Hematopoietic multipotent progenitor cell treated with erythropoietin and hydrocortisone succinate and interleukin-3 and kit ligand, for 4 days (in vitro differentiated cells): Measurements from ENCODE around the gene ATXN7L1.
A peak's percentile ranks its signal among the peaks of the same experiment; 100 is the strongest.

Experiments
- DNase-seq: peaks from one replicate; pipeline ENCODE4 v3.0.0-alpha.2; 2015

Gene ATXN7L1

GRCh38 chr7:105775580-105775979, 100.8 kb downstream of the ATXN7L1 start:
- DNase-seq: no peak

GRCh38 chr7:105773030-105773460, 103.4 kb downstream of the ATXN7L1 start:
- no peak for DNase-seq

- DNase-seq: no peak
These were observed 106.3 kb downstream of the ATXN7L1 start for GRCh38 chr7:105769901-105770628.

GRCh38 chr7:105768898-105769507, 107.4 kb downstream of the ATXN7L1 start:
- DNase-seq: no peak

- no peak for DNase-seq
These were observed 108.3 kb downstream of the ATXN7L1 start for GRCh38 chr7:105768117-105768516.

GRCh38 chr7:105766421-105767073, 109.9 kb downstream of the ATXN7L1 start:
- no peak for DNase-seq

- DNase-seq: no peak
These were observed 110.6 kb downstream of the ATXN7L1 start for GRCh38 chr7:105765846-105766245.

GRCh38 chr7:105764506-105764905, 111.9 kb downstream of the ATXN7L1 start:
- no peak for DNase-seq

GRCh38 chr7:105760551-105761447, 115.6 kb downstream of the ATXN7L1 start:
- peak; percentile 61 for DNase-seq

GRCh38 chr7:105759670-105760550, 116.5 kb downstream of the ATXN7L1 start:
- peak; percentile 63 for DNase-seq

- no peak for DNase-seq
These were observed 120.0 kb downstream of the ATXN7L1 start for GRCh38 chr7:105756367-105756766.

- DNase-seq: no peak
These were observed 123.6 kb downstream of the ATXN7L1 start for GRCh38 chr7:105752671-105753275.

GRCh38 chr7:105751054-105751453, 125.3 kb downstream of the ATXN7L1 start:
- no peak for DNase-seq

- DNase-seq: peak; percentile 9
These were observed 127.7 kb downstream of the ATXN7L1 start for GRCh38 chr7:105748701-105749100.

- DNase-seq: no peak
These were observed 130.6 kb downstream of the ATXN7L1 start for GRCh38 chr7:105745681-105746330.

- no peak for DNase-seq
These were observed 132.1 kb downstream of the ATXN7L1 start for GRCh38 chr7:105744258-105744657.

GRCh38 chr7:105743351-105744090, 132.9 kb downstream of the ATXN7L1 start:
- DNase-seq: peak; percentile 27

- DNase-seq: peak; percentile 18
These were observed 133.6 kb downstream of the ATXN7L1 start for GRCh38 chr7:105742787-105743186.

GRCh38 chr7:105741982-105742381, 134.4 kb downstream of the ATXN7L1 start:
- DNase-seq: no peak

- no peak for DNase-seq
These were observed 138.3 kb downstream of the ATXN7L1 start for GRCh38 chr7:105738133-105738532.
